HEK293T (cell line): Measurements from ENCODE around the gene NOL4.
A peak's percentile ranks its signal among the peaks of the same experiment; 100 is the strongest.

Experiments used
- CTCF ChIA-PET: fragments of 350-600 bp; formaldehyde crosslinking; extraction: SDS; loops from one replicate; lab custom pipeline; 2021; ENCODE audit warnings: antibody characterized with exemption, inconsistent platforms; lab: Yijun Ruan, JAX
- POLR2A ChIA-PET: fragments of 350-600 bp; formaldehyde crosslinking; extraction: SDS; loops from one replicate; lab custom pipeline; 2020; ENCODE audit warnings: antibody characterized with exemption, inconsistent platforms; lab: Yijun Ruan, JAX
- DNase-seq: peaks from one replicate; pipeline ENCODE4 v3.0.0; 2012; ENCODE audit warnings: mixed read lengths; ENCODE audit errors: extremely low spot score
- ARNT ChIP-seq: fragments of 450-650 bp; IDR thresholded peaks from 2 replicates; pipeline ENCODE4 v1.6.1; 2017; ENCODE audit warnings: mild to moderate bottlenecking
- BHLHE40 ChIP-seq: fragments of 450-650 bp; IDR thresholded peaks from 2 replicates; pipeline ENCODE4 v1.6.1; 2016; ENCODE audit warnings: mild to moderate bottlenecking, moderate library complexity, borderline replicate concordance
- CTBP1 ChIP-seq: fragments of 450-650 bp; IDR thresholded peaks from 2 replicates; pipeline ENCODE4 v1.6.1; 2016; ENCODE audit warnings: borderline replicate concordance
- ELF4 ChIP-seq: fragments of 450-650 bp; IDR thresholded peaks from 2 replicates; pipeline ENCODE4 v1.6.1; 2017; ENCODE audit warnings: antibody characterized with exemption
- FOXA1 ChIP-seq: fragments of 450-650 bp; IDR thresholded peaks from 2 replicates; pipeline ENCODE4 v1.6.1; 2016; ENCODE audit warnings: mild to moderate bottlenecking
- FOXK2 ChIP-seq: fragments of 450-650 bp; IDR thresholded peaks from 2 replicates; pipeline ENCODE4 v1.6.1; 2016; ENCODE audit warnings: mild to moderate bottlenecking
- FOXM1 ChIP-seq: fragments of 450-650 bp; IDR thresholded peaks from 2 replicates; pipeline ENCODE4 v1.6.1; 2017; ENCODE audit warnings: mild to moderate bottlenecking, borderline replicate concordance
- HDGF ChIP-seq: fragments of 450-650 bp; IDR thresholded peaks from 2 replicates; pipeline ENCODE4 v1.6.1; 2017; ENCODE audit warnings: antibody characterized with exemption, borderline replicate concordance
- L3MBTL2 ChIP-seq: fragments of 450-650 bp; conservative IDR thresholded peaks from 2 replicates; pipeline ENCODE4 v1.6.1; 2016; ENCODE audit warnings: mild to moderate bottlenecking
- LEF1 ChIP-seq: fragments of 450-650 bp; IDR thresholded peaks from 2 replicates; pipeline ENCODE4 v1.6.1; 2017; ENCODE audit warnings: mild to moderate bottlenecking, borderline replicate concordance
- NFRKB ChIP-seq: fragments of 450-650 bp; IDR thresholded peaks from 2 replicates; pipeline ENCODE4 v1.6.1; 2016; ENCODE audit warnings: mild to moderate bottlenecking, moderate library complexity
- PKNOX1 ChIP-seq: fragments of 450-650 bp; IDR thresholded peaks from 2 replicates; pipeline ENCODE4 v1.6.1; 2016
- SP1 ChIP-seq: fragments of 450-650 bp; IDR thresholded peaks from 2 replicates; pipeline ENCODE4 v1.6.1; 2017
- SUZ12 ChIP-seq: fragments of 450-650 bp; IDR thresholded peaks from 2 replicates; pipeline ENCODE4 v1.6.1; 2016; ENCODE audit warnings: mild to moderate bottlenecking
- TARDBP ChIP-seq: fragments of 450-650 bp; IDR thresholded peaks from 2 replicates; pipeline ENCODE4 v1.6.1; 2016
- ZNF384 ChIP-seq: fragments of 450-650 bp; IDR thresholded peaks from 2 replicates; pipeline ENCODE4 v1.6.1; 2016

The NOL4 gene

GRCh38 chr18:34222307-34223163, 2.2 kb downstream of the NOL4 start:
- ChIA-PET CTCF (interaction anchor here (1.2 to 1.5 kb wide), 2 partner anchors 12 to 385 kb away, joined by 3 read pairs; no protein-coding TSS in a partner anchor), POLR2A (interaction anchor here (1.5 kb wide), 1 partner anchor 12 kb away, joined by 3 read pairs; no protein-coding TSS in a partner anchor)
- TF ChIP-seq L3MBTL2: peak; percentile 74
- TF ChIP-seq LEF1: no peak
- no peak for TF ChIP-seq FOXA1
- no peak for TF ChIP-seq ARNT
- TF ChIP-seq FOXM1: no peak
- no peak for TF ChIP-seq ZNF384
- no peak for TF ChIP-seq ELF4
- TF ChIP-seq PKNOX1: peak; percentile 76
- TF ChIP-seq SUZ12: no peak
- TF ChIP-seq BHLHE40: no peak
- TF ChIP-seq CTBP1: no peak
- no peak for TF ChIP-seq FOXK2
- peak; percentile 64 for DNase-seq

GRCh38 chr18:34221971-34222306, 2.8 kb downstream of the NOL4 start:
- peak; percentile 56 for DNase-seq
- POLR2A ChIA-PET: interaction anchor here (1.5 kb wide), 1 partner anchor 12 kb away, joined by 3 read pairs; no protein-coding TSS in a partner anchor
- CTCF ChIA-PET: interaction anchor here (1.1 to 1.5 kb wide), 3 partner anchors 11 to 384 kb away, joined by 3 to 4 read pairs (median 3); no protein-coding TSS in a partner anchor

GRCh38 chr18:34220081-34220815, 4.5 kb downstream of the NOL4 start:
- DNase-seq: no peak
- ChIA-PET POLR2A (interaction anchor here (0.7 kb wide), 1 partner anchor 509 kb away, joined by 3 read pairs; no protein-coding TSS in a partner anchor), CTCF (interaction anchor here (0.6 kb wide), 1 partner anchor 17 kb away, joined by 3 read pairs; no protein-coding TSS in a partner anchor)
- TF ChIP-seq ZNF384 (no peak), FOXM1 (no peak), L3MBTL2 (no peak), CTBP1 (no peak), PKNOX1 (no peak), SUZ12 (no peak), TARDBP (no peak), LEF1 (no peak), NFRKB (no peak), HDGF (no peak), FOXK2 (no peak), SP1 (no peak)

More at GRCh38 chr18:34221971-34222306, 2.8 kb downstream of the NOL4 start:
- TF ChIP-seq PKNOX1 (no peak), HDGF (no peak), CTBP1 (no peak)

GRCh38 chr18:34219651-34220050, 5.1 kb downstream of the NOL4 start:
- no peak for DNase-seq
- ChIA-PET POLR2A (no interaction called here), CTCF (no interaction called here)
- TF ChIP-seq SUZ12: no peak
- TF ChIP-seq FOXK2: no peak
- TF ChIP-seq FOXA1: no peak
- no peak for TF ChIP-seq ELF4
- no peak for TF ChIP-seq NFRKB
- TF ChIP-seq ZNF384: no peak
- no peak for TF ChIP-seq LEF1
- no peak for TF ChIP-seq CTBP1
- TF ChIP-seq HDGF: no peak
- no peak for TF ChIP-seq FOXM1

GRCh38 chr18:34212511-34212910, 12.2 kb downstream of the NOL4 start:
- POLR2A ChIA-PET: no interaction called here
- TF ChIP-seq LEF1: no peak

GRCh38 chr18:34207344-34207851, 17.3 kb downstream of the NOL4 start:
- TF ChIP-seq SP1: no peak
- no peak for TF ChIP-seq ZNF384
- no peak for DNase-seq
- ChIA-PET CTCF (no interaction called here), POLR2A (no interaction called here)

More at GRCh38 chr18:34212511-34212910, 12.2 kb downstream of the NOL4 start:
- no peak for DNase-seq
- CTCF ChIA-PET: interaction anchor here (1.0 kb wide), 1 partner anchor 12 kb away, joined by 5 read pairs; the partner anchor contains the start of gene NOL4
